DND-41 (cell line): ENCODE data around the gene CFAP97D2.

Experiments
- EZH2 ChIP-seq: IDR thresholded peaks from 3 replicates; pipeline ENCODE4 v1.6.1; 2012; ENCODE audit warnings: borderline replicate concordance, low read depth, mild to moderate bottlenecking, moderate library complexity, low read length, inconsistent platforms; ENCODE audit not compliant: severe bottlenecking
- TF ChIP-seq, protein P1 (sequence below): IDR thresholded peaks from 2 replicates; pipeline ENCODE4 v1.5.1; 2012; ENCODE audit warnings: borderline replicate concordance, low read length, moderate library complexity, mild to moderate bottlenecking; ENCODE audit not compliant: poor library complexity, severe bottlenecking; ENCODE audit errors: extremely low read depth

DNA sequence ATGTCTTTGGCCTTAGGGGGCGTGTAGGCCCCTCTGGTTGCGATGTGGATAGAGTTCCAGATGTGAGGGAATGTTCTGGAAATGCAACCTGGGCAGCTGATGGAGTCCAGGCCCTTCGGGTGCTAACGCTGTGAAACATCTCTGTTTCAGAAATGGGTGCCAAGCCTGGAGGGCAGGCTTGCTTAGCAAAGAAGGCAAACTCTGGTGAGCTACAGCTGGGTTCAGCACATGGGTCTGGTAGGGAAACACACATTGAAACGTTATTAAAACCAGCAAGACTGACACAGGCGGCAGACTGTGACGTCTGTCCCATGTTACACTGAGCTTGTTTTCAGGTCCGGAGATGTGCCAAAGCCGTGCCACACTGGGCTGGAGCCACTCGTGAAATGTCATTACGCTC, 47.0 kb downstream of the CFAP97D2 start:
- TF ChIP-seq, protein P1, sequence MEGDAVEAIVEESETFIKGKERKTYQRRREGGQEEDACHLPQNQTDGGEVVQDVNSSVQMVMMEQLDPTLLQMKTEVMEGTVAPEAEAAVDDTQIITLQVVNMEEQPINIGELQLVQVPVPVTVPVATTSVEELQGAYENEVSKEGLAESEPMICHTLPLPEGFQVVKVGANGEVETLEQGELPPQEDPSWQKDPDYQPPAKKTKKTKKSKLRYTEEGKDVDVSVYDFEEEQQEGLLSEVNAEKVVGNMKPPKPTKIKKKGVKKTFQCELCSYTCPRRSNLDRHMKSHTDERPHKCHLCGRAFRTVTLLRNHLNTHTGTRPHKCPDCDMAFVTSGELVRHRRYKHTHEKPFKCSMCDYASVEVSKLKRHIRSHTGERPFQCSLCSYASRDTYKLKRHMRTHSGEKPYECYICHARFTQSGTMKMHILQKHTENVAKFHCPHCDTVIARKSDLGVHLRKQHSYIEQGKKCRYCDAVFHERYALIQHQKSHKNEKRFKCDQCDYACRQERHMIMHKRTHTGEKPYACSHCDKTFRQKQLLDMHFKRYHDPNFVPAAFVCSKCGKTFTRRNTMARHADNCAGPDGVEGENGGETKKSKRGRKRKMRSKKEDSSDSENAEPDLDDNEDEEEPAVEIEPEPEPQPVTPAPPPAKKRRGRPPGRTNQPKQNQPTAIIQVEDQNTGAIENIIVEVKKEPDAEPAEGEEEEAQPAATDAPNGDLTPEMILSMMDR, result no peak
- TF ChIP-seq EZH2, result no peak
